Measurements from ENCODE around the gene TNC. TPM values are rescaled to one million over a fixed set of nuclear protein-coding genes. Genes with fewer than 3 reads are reported as not detected.

Gene TNC
- total and polyA plus RNA-seq, 9 donors: 1.2 to 108 (median 1.9) TPM

- WGBS, 3 donors: 90 to 92% (median 90%) methylated on average over 22 of the region's 22 CpGs
- DNase-seq: no peak
- Histone ChIP-seq H3K27ac (no peak overlapping the region), H3K27me3 (no peaks in the 10 kb centered on the region), H3K9me3 (no peaks in the 10 kb centered on the region), H3K4me3 (no peak overlapping the region), H3K4me1 (ENCODE audit: insufficient read depth) (no peaks in the 10 kb centered on the region), H3K36me3 (no peaks in the 10 kb centered on the region)
- TF ChIP-seq, protein P1, sequence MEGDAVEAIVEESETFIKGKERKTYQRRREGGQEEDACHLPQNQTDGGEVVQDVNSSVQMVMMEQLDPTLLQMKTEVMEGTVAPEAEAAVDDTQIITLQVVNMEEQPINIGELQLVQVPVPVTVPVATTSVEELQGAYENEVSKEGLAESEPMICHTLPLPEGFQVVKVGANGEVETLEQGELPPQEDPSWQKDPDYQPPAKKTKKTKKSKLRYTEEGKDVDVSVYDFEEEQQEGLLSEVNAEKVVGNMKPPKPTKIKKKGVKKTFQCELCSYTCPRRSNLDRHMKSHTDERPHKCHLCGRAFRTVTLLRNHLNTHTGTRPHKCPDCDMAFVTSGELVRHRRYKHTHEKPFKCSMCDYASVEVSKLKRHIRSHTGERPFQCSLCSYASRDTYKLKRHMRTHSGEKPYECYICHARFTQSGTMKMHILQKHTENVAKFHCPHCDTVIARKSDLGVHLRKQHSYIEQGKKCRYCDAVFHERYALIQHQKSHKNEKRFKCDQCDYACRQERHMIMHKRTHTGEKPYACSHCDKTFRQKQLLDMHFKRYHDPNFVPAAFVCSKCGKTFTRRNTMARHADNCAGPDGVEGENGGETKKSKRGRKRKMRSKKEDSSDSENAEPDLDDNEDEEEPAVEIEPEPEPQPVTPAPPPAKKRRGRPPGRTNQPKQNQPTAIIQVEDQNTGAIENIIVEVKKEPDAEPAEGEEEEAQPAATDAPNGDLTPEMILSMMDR (IDR thresholded peaks at IDR 0.05): no peak
- no peak for TF ChIP-seq EP300 (IDR thresholded peaks at IDR 0.05)
- TF ChIP-seq POLR2A (IDR thresholded peaks at IDR 0.05): no peak
- intact Hi-C loops (cut with DNase I): no loop called here
These were observed 32.1 kb downstream of the TNC start for GRCh38 chr9:115085773-115086377.

DNA sequence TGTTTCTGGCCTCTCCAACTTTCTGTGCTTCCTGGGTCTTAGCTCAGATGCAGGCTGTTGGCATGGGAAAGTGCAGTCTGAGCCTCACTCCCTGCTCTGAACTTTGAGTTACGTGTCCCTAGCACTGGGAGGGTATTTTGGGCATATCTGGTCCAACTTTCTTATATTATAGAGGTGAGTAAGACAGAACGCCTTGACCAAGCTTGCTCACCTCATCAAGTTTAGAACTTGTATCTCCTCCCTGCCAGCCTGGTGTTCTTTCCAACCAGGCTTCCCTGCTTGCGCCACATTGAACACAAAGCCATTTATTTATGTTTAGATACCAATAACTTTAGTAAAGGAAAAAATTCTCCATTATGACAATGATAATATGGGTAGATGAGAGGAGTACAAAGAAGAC lies 33.2 kb downstream of the TNC start:
- TF ChIP-seq POLR2A (IDR thresholded peaks at IDR 0.05) (no peak), EP300 (IDR thresholded peaks at IDR 0.05) (no peak)
- TF ChIP-seq, protein P1 (IDR thresholded peaks at IDR 0.05): no peak
- H3K9me3 ChIP-seq: no peaks in the 10 kb centered on the region
- H3K27me3 ChIP-seq: no peaks in the 10 kb centered on the region
- H3K4me1 ChIP-seq (ENCODE audit: insufficient read depth): no peaks in the 10 kb centered on the region
- intact Hi-C loops (cut with DNase I): no loop called here
- no peak for DNase-seq
- H3K27ac ChIP-seq: no peak overlapping the region
- H3K36me3 ChIP-seq: no peaks in the 10 kb centered on the region
- WGBS, 3 donors: 82 to 86% (median 85%) methylated on average over 3 of the region's 3 CpGs
- H3K4me3 ChIP-seq: no peak overlapping the region

GRCh38 chr9:115084157-115084556 lies 33.8 kb downstream of the TNC start:
- TF ChIP-seq POLR2A (IDR thresholded peaks at IDR 0.05) (no peak), EP300 (IDR thresholded peaks at IDR 0.05) (no peak)
- TF ChIP-seq, protein P1 (IDR thresholded peaks at IDR 0.05): no peak
- 86 to 93% (median 89%) methylated on average over 12 of the region's 12 CpGs for WGBS, 3 donors
- no peaks in the 10 kb centered on the region for H3K9me3 ChIP-seq
- no peaks in the 10 kb centered on the region for H3K4me1 ChIP-seq (ENCODE audit: insufficient read depth)
- H3K4me3 ChIP-seq: no peak overlapping the region
- no peaks in the 10 kb centered on the region for H3K36me3 ChIP-seq
- no peak overlapping the region for H3K27ac ChIP-seq
- DNase-seq: no peak
- no peaks in the 10 kb centered on the region for H3K27me3 ChIP-seq
- intact Hi-C loops (cut with DNase I): no loop called here

- no peak overlapping the region for H3K4me3 ChIP-seq
- intact Hi-C loops (cut with DNase I): no loop called here
- H3K27me3 ChIP-seq: no peaks in the 10 kb centered on the region
- WGBS, 3 donors: 47 to 58% (median 53%) methylated on average over 3 of the region's 3 CpGs
- H3K36me3 ChIP-seq: no peaks in the 10 kb centered on the region
- TF ChIP-seq, protein P1 (IDR thresholded peaks at IDR 0.05): no peak
- TF ChIP-seq EP300 (IDR thresholded peaks at IDR 0.05): no peak
- no peak for TF ChIP-seq POLR2A (IDR thresholded peaks at IDR 0.05)
- no peak for DNase-seq
- H3K27ac ChIP-seq: no peak overlapping the region
- H3K4me1 ChIP-seq (ENCODE audit: insufficient read depth): no peaks in the 10 kb centered on the region
- no peaks in the 10 kb centered on the region for H3K9me3 ChIP-seq
These were observed 37.7 kb downstream of the TNC start for GRCh38 chr9:115080242-115080641.
